ENCODE results near the gene CLIC5.

Gene CLIC5

DNA sequence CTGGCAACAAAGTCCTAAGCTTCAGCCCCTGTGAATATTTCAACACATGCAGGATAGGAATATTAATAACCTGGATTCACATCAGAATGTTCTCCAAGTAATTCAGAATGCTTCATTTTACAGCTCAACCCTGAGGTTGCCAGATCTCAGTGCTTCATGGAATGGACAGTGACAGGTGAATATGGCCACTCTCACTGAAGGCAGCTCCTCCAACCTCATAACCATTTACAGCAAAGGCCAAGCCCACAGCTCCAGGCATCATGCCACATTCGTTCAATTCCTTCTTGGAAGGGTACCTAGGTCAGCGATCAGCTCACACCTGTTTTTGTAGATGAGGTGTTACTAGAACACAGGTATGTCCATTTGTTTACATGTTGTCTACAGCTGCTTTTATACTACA, 17.1 kb downstream of the CLIC5 start:
- no peak overlapping the region for H3K27ac ChIP-seq
- TF ChIP-seq, protein P1, sequence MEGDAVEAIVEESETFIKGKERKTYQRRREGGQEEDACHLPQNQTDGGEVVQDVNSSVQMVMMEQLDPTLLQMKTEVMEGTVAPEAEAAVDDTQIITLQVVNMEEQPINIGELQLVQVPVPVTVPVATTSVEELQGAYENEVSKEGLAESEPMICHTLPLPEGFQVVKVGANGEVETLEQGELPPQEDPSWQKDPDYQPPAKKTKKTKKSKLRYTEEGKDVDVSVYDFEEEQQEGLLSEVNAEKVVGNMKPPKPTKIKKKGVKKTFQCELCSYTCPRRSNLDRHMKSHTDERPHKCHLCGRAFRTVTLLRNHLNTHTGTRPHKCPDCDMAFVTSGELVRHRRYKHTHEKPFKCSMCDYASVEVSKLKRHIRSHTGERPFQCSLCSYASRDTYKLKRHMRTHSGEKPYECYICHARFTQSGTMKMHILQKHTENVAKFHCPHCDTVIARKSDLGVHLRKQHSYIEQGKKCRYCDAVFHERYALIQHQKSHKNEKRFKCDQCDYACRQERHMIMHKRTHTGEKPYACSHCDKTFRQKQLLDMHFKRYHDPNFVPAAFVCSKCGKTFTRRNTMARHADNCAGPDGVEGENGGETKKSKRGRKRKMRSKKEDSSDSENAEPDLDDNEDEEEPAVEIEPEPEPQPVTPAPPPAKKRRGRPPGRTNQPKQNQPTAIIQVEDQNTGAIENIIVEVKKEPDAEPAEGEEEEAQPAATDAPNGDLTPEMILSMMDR (conservative IDR thresholded peaks at IDR 0.05), result no peak
- TF ChIP-seq ZFX (IDR thresholded peaks at IDR 0.05), result no peak

DNA sequence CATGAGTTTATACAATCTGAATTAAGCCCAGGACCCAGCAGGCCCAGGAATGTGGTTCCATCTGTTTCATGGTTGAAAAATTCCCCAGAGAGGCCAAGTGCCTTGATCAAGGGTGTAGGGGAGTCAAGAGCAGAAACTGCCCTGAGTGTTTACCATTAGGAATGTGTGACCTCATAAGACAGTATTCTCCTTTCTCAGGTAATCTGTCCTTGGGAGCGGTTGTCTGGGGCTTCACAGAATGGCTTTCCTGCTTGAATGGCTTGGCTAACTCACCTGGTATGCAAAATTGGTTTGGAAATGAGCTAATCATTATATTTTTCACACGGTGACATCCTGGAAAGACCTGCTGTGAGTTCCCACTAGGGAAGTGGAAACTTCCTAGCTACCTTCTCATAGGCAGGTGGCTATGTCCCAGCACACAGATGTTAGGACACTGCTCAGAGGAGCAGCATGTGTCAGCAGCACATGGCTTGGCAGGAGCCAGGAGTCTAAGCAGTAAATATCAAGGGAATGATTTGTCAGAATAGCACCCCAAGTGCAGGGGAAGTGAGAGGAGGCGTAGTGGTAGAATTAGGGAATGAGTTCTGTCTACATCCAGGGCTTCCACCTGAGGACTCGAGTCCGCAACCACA, 17.7 kb downstream of the CLIC5 start:
- no peak for TF ChIP-seq ZFX (IDR thresholded peaks at IDR 0.05)
- TF ChIP-seq, protein P1 (conservative IDR thresholded peaks at IDR 0.05), result no peak
- no peak overlapping the region for H3K27ac ChIP-seq

DNA sequence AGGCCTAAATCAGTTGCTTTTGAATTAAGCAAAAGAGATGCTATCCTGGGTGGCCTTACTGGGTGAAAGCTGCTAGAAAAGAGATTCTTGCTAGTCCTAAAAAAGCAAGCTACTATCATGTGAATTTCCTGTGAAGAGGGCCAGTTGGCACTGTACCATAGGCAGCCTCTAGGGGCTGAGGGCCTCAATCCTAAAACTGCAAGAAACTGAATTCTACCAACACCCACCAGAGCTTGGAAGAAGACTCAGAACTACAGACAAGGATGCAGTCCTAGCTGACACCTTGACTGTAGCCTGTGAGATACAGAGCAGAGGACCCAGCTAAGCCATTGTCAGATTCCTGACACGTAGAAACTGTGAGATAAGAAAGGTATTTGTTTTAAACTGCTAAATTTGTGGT, 24.5 kb downstream of the CLIC5 start:
- TF ChIP-seq ZFX (IDR thresholded peaks at IDR 0.05), result no peak
- TF ChIP-seq, protein P1 (conservative IDR thresholded peaks at IDR 0.05), result no peak
- H3K27ac ChIP-seq, result no peak overlapping the region

DNA sequence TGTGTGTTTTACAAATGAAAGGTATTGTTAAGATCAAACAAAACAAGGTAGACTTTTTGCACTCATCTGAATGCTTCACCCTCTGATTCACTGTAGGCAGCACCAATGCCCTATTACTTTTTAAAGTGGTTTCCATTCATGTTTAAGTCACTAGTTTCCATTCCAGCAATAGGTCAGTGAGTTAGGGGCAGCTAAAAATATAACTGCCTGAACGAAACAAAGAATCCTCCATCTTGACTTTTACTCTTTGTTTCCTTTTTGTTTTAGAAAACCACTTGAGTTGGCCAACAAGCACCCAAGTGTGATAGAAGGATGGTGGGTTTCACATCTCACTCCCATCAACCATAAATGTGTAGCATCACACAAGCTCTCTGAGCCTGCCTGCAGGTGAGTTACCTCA, 25.5 kb downstream of the CLIC5 start:
- TF ChIP-seq, protein P1 (conservative IDR thresholded peaks at IDR 0.05), result no peak
- no peak for TF ChIP-seq ZFX (IDR thresholded peaks at IDR 0.05)

DNA sequence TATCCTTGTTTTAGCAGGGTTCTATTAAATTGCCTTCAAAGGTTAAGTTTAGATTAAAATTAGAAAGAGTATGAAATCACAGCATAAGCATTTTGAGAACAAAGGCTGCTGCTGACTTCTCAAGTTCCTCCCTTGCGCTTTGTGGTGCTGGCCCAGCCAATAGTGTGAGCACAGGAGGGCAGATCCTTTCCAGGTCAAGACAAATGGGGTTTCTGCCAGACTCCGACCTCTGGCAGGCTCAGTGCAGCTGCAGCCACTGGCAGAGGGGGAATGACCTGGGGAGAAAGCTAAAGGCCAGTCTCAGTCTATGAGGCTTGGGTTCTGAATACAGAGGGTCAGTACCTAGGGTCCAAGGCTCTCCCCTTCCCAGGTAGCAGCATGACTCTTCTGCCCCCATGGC, 27.0 kb downstream of the CLIC5 start:
- no peak overlapping the region for H3K27ac ChIP-seq
- TF ChIP-seq, protein P1 (conservative IDR thresholded peaks at IDR 0.05), result no peak
- no peak for TF ChIP-seq ZFX (IDR thresholded peaks at IDR 0.05)

More for the DNA sequence above, 25.5 kb downstream of the CLIC5 start:
- no peak overlapping the region for H3K27ac ChIP-seq

DNA sequence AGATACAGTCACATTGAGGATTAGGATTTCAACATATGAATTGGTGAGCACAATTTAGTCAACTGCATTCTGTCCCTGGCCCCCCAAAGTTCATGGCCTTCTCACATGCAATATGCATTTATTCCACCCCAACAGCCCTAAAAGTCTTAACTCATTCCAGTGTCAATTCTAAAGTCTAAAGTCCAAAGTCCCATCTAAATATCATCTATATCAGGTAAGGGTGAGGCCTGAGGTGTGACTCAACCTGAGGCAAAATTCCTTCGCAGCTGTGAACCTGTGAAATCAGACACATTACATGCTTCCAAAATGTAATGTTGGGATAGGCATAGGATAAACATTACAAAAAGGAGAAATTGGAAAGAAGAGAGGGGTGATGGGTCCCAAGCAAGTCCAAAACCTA, 27.8 kb downstream of the CLIC5 start:
- TF ChIP-seq ZFX (IDR thresholded peaks at IDR 0.05), result no peak
- TF ChIP-seq, protein P1 (conservative IDR thresholded peaks at IDR 0.05), result no peak
- no peak overlapping the region for H3K27ac ChIP-seq

DNA sequence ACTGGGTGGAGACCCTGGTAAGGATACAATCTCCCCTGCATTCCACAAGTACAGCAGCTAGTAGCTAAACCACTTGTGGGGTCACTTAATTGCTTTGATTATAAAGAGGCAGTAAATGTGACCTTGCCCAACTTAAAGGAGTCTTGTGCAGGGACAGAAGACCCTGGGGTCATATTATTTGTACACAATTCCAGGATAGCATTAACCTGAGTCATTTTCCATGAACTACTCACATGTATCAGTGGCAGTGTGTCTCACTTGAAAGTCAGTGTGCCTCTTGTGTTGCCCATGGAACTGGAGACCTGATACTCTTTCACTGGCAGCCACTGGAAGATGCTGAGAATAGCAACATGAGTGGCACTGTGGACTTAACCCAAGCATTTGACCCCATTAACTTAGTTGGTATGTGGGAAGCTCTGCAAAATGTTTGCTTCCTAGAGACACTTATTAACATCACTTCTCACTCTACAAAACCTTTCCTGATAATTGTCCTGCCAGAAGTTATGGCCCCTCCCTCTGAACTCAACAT, 28.9 kb downstream of the CLIC5 start:
- H3K27ac ChIP-seq, result no peak overlapping the region
- TF ChIP-seq ZFX (IDR thresholded peaks at IDR 0.05), result no peak
- TF ChIP-seq, protein P1 (conservative IDR thresholded peaks at IDR 0.05), result no peak
